GM12865 (cell line): ENCODE results near the gene AGO4.
"Not testable (repeated sequence)": the region's sequence is repeated elsewhere in the genome, so short reads cannot be mapped to it uniquely, and the experiment has no call there.

Experiments used
- DNase-seq: peaks from one replicate; pipeline ENCODE4 v3.0.0; 2010; ENCODE audit warnings: low read depth
- H3K4me3 ChIP-seq: 2 replicates; pipeline ENCODE4 v1.5.1; 2011; ENCODE audit warnings: mild to moderate bottlenecking, low read depth, low read length, control low read depth
- CTCF ChIP-seq: IDR thresholded peaks from 2 replicates; pipeline ENCODE4 v1.5.1; 2011; ENCODE audit warnings: low read length, control low read depth, low read depth, inconsistent platforms; ENCODE audit not compliant: insufficient read depth; ENCODE audit errors: missing control alignments

The AGO4 gene

GRCh38 chr1:35885961-35886558, 78.2 kb downstream of the AGO4 start:
- DNase-seq, result no peak
- no peak overlapping the region for H3K4me3 ChIP-seq
- TF ChIP-seq CTCF, result no peak

GRCh38 chr1:35886577-35887431, 79.0 kb downstream of the AGO4 start:
- no peak overlapping the region for H3K4me3 ChIP-seq
- TF ChIP-seq CTCF, result no peak
- peak; percentile 28 for DNase-seq

- TF ChIP-seq CTCF, result no peak
- no peak overlapping the region for H3K4me3 ChIP-seq
- no peak for DNase-seq
Observed at GRCh38 chr1:35887508-35887907, 79.7 kb downstream of the AGO4 start.

- no peak for DNase-seq
- TF ChIP-seq CTCF, result no peak
Observed at GRCh38 chr1:35888255-35888654, 80.4 kb downstream of the AGO4 start.

GRCh38 chr1:35888981-35889380, 81.2 kb downstream of the AGO4 start:
- not testable (repeated sequence) for H3K4me3 ChIP-seq

More at GRCh38 chr1:35888255-35888654, 80.4 kb downstream of the AGO4 start:
- no peak overlapping the region for H3K4me3 ChIP-seq

GRCh38 chr1:35893051-35893879, 85.4 kb downstream of the AGO4 start:
- no peak for TF ChIP-seq CTCF
- no peak overlapping the region for H3K4me3 ChIP-seq
- DNase-seq, result no peak

More at GRCh38 chr1:35888981-35889380, 81.2 kb downstream of the AGO4 start:
- DNase-seq, result not testable (repeated sequence)

GRCh38 chr1:35894183-35894582, 86.4 kb downstream of the AGO4 start:
- peak; percentile 71 for DNase-seq
- no peak overlapping the region for H3K4me3 ChIP-seq
- TF ChIP-seq CTCF, result no peak
